Left ventricle myocardium inferior (tissue), 1 donor: ENCODE data around the gene SMG5. TPM values are rescaled to one million over a fixed set of nuclear protein-coding genes. Genes with fewer than 3 reads are reported as not detected.
"Not testable (repeated sequence)": the region's sequence is repeated elsewhere in the genome, so short reads cannot be mapped to it uniquely, and the experiment has no call there.

Experiments used
- DNase-seq: peaks from one replicate; pipeline ENCODE4 v3.0.0-alpha.2; 2020
- H3K27ac ChIP-seq: fragments of 200-600 bp; replicated peaks from 2 replicates; pipeline ENCODE4 v1.8.0; 2021
- H3K27me3 ChIP-seq: fragments of 200-600 bp; 2 replicates; pipeline ENCODE4 v1.8.0; 2021; ENCODE audit warnings: low read depth
- H3K36me3 ChIP-seq: fragments of 200-600 bp; 2 replicates; pipeline ENCODE4 v1.8.0; 2021
- H3K4me1 ChIP-seq: fragments of 200-600 bp; 2 replicates; pipeline ENCODE4 v1.8.0; 2021
- H3K4me3 ChIP-seq: fragments of 200-600 bp; 2 replicates; pipeline ENCODE4 v1.8.0; 2021; ENCODE audit warnings: mild to moderate bottlenecking, moderate library complexity
- H3K9me3 ChIP-seq: fragments of 200-600 bp; replicated peaks from 2 replicates; pipeline ENCODE4 v1.8.0; 2021
- intact Hi-C: fragments of 100-400 bp; cut with micrococcal nuclease; formaldehyde crosslinking; loops from one replicate; pipeline ENCODE4 v1.11.0; 2022
- long read RNA-seq: library from polyadenylated mRNA; unstranded; transcript quantifications from one replicate; pipeline ENCODE4 v2.0.0, GENCODE V29; 2021
- total RNA-seq: library from RNA; stranded (reverse); fragmentation: NEBNext Ultra II Directional; extraction: Animal tissue kit (Norgen Biotek cat#: 25700); gene quantifications from one replicate; pipeline ENCODE4 v1.2.1, GENCODE V29; 2021
- TF ChIP-seq, protein P1 (sequence below): fragments of 200-600 bp; IDR thresholded peaks from 2 replicates; pipeline ENCODE4 v1.8.0; 2021; ENCODE audit warnings: antibody characterized with exemption, mild to moderate bottlenecking, borderline replicate concordance
- donor health status: DM: no; HTN: yes; CAD: no; lungs with severe emphysema.

Gene SMG5, protein sequence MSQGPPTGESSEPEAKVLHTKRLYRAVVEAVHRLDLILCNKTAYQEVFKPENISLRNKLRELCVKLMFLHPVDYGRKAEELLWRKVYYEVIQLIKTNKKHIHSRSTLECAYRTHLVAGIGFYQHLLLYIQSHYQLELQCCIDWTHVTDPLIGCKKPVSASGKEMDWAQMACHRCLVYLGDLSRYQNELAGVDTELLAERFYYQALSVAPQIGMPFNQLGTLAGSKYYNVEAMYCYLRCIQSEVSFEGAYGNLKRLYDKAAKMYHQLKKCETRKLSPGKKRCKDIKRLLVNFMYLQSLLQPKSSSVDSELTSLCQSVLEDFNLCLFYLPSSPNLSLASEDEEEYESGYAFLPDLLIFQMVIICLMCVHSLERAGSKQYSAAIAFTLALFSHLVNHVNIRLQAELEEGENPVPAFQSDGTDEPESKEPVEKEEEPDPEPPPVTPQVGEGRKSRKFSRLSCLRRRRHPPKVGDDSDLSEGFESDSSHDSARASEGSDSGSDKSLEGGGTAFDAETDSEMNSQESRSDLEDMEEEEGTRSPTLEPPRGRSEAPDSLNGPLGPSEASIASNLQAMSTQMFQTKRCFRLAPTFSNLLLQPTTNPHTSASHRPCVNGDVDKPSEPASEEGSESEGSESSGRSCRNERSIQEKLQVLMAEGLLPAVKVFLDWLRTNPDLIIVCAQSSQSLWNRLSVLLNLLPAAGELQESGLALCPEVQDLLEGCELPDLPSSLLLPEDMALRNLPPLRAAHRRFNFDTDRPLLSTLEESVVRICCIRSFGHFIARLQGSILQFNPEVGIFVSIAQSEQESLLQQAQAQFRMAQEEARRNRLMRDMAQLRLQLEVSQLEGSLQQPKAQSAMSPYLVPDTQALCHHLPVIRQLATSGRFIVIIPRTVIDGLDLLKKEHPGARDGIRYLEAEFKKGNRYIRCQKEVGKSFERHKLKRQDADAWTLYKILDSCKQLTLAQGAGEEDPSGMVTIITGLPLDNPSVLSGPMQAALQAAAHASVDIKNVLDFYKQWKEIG
- 91.1 TPM for total RNA-seq
- long read RNA-seq, full-length matches to known transcripts = 113 of 225 reads
- long read RNA-seq, partial matches to known transcripts = 81 of 225 reads
- long read RNA-seq, other reads (novel, unspliced or antisense) = 31 of 225 reads

DNA sequence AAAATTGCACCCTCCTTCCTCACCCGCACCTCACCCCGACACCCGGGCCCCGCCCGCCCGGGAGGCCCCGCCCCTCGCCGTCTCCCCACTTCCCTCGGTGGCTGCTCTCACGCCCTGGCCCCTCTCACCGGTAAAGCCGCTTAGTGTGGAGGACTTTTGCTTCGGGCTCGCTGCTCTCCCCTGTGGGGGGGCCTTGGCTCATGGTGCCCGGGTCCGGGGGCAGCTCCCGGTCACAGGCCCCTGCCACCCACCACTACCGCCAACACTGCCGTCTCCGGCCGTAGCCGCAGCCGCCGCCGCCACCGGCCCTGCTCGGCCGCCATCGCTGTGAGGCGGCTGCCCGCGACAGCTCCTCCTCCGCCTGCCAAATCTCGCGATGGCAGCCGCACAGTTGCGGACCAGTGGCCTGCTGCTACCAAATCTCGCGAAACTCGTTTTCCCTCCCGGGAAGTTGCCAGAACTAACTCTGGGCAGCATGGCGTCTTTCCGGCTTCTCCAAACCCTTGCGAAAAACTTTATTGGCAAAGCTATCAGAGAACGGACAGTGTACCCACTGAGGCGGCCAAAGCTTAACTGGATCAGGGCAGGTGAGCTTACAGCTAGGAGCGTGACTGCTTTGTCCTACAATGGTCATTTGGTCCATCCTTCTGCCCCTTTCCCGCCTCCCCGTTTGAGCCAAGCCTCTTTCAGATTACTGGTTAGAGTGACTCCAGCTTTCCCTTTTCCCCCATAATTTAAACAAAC lies at the start of gene SMG5:
Gene SMG5, minus strand, starts transcription at position 347 of the 744 bp plus-strand sequence. Its CDS starts 145 bp downstream, at position 202.
- Histone ChIP-seq H3K27me3 (no peaks in the 10 kb centered on the region), H3K9me3 (no peaks in the 10 kb centered on the region), H3K27ac (peak within 1 kb of the TSS; percentile 92), H3K4me1 (peaks cover 49% of the 10 kb centered on the region), H3K36me3 (peaks cover 21% of the 10 kb centered on the region), H3K4me3 (peak within 1 kb of the TSS; percentile 82)
- intact Hi-C loops = no loop called here
- peak; percentile 96 for DNase-seq
- TF ChIP-seq, protein P1, sequence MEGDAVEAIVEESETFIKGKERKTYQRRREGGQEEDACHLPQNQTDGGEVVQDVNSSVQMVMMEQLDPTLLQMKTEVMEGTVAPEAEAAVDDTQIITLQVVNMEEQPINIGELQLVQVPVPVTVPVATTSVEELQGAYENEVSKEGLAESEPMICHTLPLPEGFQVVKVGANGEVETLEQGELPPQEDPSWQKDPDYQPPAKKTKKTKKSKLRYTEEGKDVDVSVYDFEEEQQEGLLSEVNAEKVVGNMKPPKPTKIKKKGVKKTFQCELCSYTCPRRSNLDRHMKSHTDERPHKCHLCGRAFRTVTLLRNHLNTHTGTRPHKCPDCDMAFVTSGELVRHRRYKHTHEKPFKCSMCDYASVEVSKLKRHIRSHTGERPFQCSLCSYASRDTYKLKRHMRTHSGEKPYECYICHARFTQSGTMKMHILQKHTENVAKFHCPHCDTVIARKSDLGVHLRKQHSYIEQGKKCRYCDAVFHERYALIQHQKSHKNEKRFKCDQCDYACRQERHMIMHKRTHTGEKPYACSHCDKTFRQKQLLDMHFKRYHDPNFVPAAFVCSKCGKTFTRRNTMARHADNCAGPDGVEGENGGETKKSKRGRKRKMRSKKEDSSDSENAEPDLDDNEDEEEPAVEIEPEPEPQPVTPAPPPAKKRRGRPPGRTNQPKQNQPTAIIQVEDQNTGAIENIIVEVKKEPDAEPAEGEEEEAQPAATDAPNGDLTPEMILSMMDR = no peak

DNA sequence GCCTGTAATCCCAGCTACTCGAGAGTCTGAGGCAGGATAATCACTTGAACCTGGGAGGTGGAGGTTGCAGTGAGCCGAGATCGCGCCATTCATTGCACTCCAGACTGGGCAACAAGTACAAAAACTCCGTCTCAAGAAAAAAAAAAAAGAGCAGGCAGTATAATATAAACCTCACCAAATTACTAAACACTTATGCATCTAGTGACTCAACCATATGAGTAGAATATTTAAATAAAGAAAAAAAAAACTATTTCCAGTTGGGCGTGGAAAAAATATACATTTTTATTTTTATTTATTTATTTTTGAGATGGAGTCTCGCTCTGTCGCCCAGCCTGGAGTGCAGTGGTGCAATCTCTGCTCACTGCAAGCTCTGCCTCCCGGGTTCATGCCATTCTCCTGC lies 40.6 kb upstream of the SMG5 start:
- H3K9me3 ChIP-seq, H3K27ac ChIP-seq, H3K4me3 ChIP-seq, intact Hi-C loops, DNase-seq, H3K27me3 ChIP-seq, H3K4me1 ChIP-seq: not testable (repeated sequence)
- H3K36me3 ChIP-seq = peaks cover 89% of the 10 kb centered on the region

DNA sequence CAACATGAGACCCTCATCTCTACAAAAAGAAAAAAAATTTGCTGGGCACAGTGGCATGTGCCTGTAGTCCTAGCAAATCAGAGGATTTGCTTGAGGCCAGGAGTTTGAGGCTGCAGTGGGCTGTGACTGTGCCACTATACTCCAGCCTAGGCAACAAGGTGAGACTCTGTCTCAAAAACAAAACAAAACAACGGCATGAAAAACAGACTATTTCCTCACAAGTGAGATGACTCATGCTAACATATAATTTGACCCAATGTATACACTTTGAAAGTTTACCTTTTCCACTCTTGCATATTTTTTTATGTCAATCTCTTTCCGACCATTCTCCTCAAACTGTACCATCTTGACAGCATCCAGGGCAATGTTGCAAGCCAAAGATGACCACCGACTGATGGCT lies 37.9 kb upstream of the SMG5 start:
- H3K4me1 ChIP-seq = no peaks in the 10 kb centered on the region
- intact Hi-C loops = no loop called here
- peaks cover 100% of the 10 kb centered on the region for H3K36me3 ChIP-seq
- TF ChIP-seq, protein P1 = no peak
- no peaks in the 10 kb centered on the region for H3K9me3 ChIP-seq
- no peak overlapping the region for H3K4me3 ChIP-seq
- DNase-seq = no peak
- H3K27me3 ChIP-seq = no peaks in the 10 kb centered on the region
- no peak overlapping the region for H3K27ac ChIP-seq

DNA sequence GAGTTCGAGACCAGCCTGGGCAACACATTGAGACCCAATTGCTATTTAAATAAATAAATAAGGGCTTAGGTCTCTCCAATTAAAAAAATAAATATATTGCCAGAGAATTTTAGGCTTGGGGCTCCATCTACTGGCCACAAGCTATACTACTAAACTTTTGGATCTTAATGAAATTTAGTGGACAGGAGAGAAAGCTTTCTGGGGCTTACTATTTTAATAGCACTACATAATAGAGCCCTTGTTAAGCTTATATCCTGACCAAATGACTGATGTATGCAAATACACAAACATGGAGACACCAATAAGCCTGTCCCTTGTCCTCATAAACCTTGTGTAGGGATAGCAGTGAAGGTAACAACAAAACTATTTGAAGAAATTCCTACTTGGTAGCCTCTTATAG lies 37.0 kb upstream of the SMG5 start:
- H3K4me1 ChIP-seq = no peaks in the 10 kb centered on the region

DNA sequence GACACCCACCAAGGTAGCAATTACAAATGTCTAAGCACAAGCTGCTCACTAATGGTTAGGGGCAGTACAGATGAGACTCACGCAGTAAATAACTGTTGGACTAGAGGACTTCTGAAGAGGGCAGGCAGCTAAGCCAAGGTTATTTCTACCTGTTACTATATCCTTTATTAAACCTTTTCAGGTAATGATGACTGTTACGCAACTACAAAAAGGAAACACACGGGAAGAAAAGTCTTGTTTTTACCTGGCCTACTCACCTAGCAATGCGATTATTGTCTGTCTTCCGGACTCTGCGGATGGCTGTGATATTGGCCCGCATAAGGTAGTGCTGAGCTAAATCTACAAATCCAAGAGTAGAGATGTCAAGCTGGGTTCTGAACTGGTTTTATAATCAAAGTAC lies 34.3 kb upstream of the SMG5 start:
- no peak overlapping the region for H3K27ac ChIP-seq
- no peaks in the 10 kb centered on the region for H3K27me3 ChIP-seq
- intact Hi-C loops = no loop called here
- no peaks in the 10 kb centered on the region for H3K9me3 ChIP-seq
- TF ChIP-seq, protein P1 = no peak
- H3K4me3 ChIP-seq = no peak overlapping the region
- DNase-seq = no peak
- no peaks in the 10 kb centered on the region for H3K4me1 ChIP-seq
- peaks cover 100% of the 10 kb centered on the region for H3K36me3 ChIP-seq

More for the DNA sequence above, 37.0 kb upstream of the SMG5 start:
- no peak for DNase-seq
- intact Hi-C loops = no loop called here
- Histone ChIP-seq H3K27ac (no peak overlapping the region), H3K27me3 (no peaks in the 10 kb centered on the region), H3K9me3 (no peaks in the 10 kb centered on the region), H3K4me3 (no peak overlapping the region), H3K36me3 (peaks cover 100% of the 10 kb centered on the region)
- TF ChIP-seq, protein P1 = peak; percentile 57
